KOPT-K1 (cell line): Measurements from ENCODE around the gene MAFG.
A peak's percentile ranks its signal among the peaks of the same experiment; 100 is the strongest.

Source experiments
- H3K27ac ChIP-seq: fragments of 200-600 bp; sonication (generic); 2 replicates; pipeline ENCODE4 v1.5.1; 2016; ENCODE audit warnings: antibody characterized with exemption, mild to moderate bottlenecking, low read depth, low read length; ENCODE audit not compliant: poor library complexity, severe bottlenecking
- H3K36me3 ChIP-seq: fragments of 200-600 bp; sonication (generic); 2 replicates; pipeline ENCODE4 v1.5.1; 2017; ENCODE audit warnings: antibody characterized with exemption, mild to moderate bottlenecking, low read length, moderate library complexity; ENCODE audit not compliant: insufficient read depth
- H3K9me3 ChIP-seq: fragments of 200-600 bp; sonication (generic); 2 replicates; pipeline ENCODE4 v1.5.1; 2017; ENCODE audit warnings: antibody characterized with exemption, low read length, mild to moderate bottlenecking; ENCODE audit not compliant: insufficient read depth, poor library complexity, severe bottlenecking

MAFG gene

DNA sequence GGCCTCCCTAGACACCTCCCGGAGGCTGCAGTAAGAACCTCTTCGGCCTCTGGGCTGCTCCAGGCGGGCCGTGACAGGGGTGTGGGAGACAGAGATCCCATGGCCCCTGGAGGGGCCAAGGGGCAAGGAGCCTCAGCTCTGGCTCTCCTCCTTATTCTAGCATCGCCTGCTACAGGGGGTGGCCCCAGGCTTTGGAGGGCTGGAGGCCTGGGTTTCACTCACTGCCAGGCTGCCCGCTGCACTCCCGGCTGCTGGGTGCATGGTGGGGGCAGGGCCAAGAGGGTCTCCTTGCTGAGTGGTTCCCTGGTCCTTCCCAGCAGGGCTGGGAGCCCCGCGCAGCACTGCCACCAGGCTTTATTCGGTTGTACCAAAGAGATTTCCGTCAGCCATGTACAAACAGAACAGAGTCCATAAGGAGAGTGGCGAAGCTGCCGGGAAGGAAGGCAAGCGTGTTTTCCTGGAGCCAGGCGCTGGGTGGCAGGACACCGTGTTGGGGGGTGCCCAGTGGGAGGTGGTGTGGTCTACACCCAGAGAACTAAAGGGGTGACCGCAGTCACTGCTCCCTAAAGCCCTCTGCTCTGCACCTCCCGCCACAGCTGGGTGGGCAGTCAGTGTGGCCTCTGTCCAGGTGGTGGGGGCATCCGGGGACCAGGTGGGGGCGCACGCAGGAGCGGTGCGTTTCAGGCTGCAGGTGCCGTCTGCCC is 23.5 kb downstream of the MAFG start:
- no peak overlapping the region for H3K27ac ChIP-seq
- H3K36me3 ChIP-seq = peaks cover 85% of the 10 kb centered on the region
- H3K9me3 ChIP-seq = no peaks in the 10 kb centered on the region

DNA sequence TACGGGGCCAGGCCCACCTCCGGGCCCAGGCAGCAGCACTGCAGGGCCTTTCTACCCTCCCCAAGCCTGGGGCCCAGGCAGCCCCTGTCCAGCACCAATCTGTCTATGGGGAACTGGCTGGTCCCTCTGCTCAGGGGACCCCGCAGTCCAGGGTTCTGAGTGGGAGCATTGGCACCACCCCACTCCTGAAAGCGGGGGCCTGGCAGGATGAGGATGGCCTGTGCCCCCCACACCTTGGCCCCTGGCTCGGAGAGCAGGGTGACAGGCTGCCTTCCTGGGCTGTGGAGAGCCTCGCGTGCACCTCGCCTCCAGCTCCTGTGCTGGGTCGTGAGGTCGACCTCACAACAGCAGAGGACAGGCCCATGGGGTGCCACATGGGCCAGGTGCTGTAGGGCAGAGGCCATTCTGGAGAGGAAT is 24.1 kb downstream of the MAFG start:
- no peak overlapping the region for H3K27ac ChIP-seq
- no peaks in the 10 kb centered on the region for H3K9me3 ChIP-seq
- peaks cover 85% of the 10 kb centered on the region for H3K36me3 ChIP-seq

DNA sequence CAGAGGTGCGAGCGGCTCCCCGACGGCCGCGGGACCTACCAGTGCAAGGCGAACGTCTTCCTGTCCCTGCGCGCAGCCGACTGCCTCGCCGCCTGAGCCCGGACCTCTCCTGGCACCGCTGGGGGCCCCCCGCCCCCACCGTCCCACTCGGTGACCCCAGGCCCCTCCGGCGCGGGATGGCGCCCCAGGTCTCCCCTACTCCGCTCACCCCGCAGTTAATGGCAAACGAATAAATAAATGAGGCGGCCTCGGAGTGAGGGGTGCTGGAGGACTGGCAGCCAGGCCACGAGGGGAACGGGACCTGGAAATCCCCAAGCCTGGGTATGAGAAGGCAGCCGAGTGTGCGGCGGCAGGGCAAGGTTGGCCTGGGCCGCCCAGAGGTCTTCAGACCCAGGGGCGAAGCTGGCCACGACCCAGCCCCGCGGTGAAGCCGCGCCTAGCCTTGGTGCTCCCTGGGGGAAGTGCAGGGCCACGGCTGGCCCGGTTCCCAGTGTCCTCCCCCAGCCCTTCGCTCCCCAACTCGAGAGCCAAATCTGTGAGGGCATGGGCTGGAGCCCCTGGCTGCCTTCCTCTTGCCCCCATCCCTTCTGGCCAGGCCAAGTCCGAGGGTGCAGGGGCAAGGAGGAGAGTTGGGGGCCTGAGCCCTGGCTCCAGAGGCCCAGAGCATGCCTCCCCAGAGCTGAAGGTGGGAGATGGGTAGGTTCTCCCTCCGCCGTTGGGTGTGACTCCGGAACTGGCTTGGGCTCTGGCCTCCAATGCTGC is 24.7 kb downstream of the MAFG start:
- Histone ChIP-seq H3K9me3 (no peaks in the 10 kb centered on the region), H3K27ac (no peak overlapping the region), H3K36me3 (peaks cover 85% of the 10 kb centered on the region)

DNA sequence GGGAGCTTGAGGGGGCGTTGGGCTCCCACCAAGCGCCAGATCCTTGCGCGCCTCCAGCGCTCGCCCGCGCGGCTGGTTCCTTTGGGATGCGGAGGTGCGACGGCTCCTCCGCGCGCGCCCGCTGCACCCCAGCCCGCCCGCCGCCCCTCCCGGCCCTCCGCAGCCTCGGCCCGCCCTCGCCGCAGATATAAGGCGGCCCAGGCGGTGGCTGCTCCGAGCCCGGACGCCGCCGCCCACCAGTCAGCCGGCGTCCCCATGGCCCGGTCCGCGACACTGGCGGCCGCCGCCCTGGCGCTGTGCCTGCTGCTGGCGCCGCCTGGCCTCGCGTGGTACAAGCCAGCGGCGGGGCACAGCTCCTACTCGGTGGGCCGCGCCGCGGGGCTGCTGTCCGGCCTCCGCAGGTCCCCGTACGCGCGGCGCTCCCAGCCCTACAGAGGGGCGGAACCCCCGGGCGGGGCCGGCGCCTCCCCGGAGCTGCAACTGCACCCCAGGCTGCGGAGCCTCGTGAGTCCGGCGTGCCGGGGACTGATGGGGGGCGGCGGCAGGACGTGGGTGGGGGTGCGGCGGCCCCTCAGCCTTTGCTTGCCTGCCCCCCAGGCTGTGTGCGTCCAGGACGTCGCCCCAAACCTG is 25.4 kb downstream of the MAFG start, which contains the start of gene NPB:
Gene NPB, plus strand, starts transcription at position 216 of the 630 bp plus-strand sequence. Its CDS starts 40 bp downstream, at position 256.
- H3K27ac ChIP-seq = no peak within 1 kb of the TSS
- no peaks in the 10 kb centered on the region for H3K9me3 ChIP-seq
- peaks cover 85% of the 10 kb centered on the region for H3K36me3 ChIP-seq

DNA sequence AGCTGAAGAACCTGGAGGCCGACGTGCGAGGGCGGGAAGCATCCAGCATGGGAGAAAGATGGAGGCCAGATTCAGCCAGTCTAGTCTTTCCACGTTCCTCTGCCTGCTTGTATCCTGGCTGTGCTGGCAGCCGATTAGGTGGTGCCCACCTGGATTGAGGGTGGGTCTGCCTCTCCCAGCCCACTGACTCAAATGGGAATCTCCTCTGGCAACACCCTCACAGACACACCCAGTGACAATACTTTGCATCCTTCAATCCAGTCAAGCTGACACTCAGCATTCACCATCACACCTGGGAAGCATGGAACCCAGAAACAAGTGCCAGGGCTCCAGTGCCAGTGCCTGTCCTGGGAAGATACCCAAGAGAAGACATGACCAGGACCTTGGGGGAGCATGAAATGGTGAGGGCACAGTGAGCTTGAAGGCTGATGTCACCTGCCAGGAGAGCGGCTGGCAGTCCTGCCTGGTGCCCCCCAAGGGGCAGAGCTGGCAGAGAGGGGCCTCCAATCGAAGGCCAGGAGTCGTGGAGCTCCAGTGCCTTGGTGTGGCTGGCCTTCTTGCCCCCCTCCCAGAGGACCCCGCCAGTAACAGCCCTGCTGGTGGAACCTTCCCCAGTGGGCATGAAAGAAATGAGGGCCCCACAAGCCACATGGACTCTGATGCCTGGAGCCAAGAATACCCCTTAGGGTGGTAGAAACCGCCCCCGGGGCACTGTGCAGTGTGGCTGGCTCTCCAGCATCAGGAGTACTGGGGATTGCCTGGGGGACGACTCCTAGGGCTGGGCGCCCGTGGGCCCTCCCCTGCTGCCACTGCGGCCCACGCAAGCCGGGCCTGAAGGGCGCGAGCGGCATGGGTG is 26.1 kb downstream of the MAFG start:
- no peak overlapping the region for H3K27ac ChIP-seq
- H3K9me3 ChIP-seq = no peaks in the 10 kb centered on the region
- H3K36me3 ChIP-seq = peaks cover 83% of the 10 kb centered on the region

DNA sequence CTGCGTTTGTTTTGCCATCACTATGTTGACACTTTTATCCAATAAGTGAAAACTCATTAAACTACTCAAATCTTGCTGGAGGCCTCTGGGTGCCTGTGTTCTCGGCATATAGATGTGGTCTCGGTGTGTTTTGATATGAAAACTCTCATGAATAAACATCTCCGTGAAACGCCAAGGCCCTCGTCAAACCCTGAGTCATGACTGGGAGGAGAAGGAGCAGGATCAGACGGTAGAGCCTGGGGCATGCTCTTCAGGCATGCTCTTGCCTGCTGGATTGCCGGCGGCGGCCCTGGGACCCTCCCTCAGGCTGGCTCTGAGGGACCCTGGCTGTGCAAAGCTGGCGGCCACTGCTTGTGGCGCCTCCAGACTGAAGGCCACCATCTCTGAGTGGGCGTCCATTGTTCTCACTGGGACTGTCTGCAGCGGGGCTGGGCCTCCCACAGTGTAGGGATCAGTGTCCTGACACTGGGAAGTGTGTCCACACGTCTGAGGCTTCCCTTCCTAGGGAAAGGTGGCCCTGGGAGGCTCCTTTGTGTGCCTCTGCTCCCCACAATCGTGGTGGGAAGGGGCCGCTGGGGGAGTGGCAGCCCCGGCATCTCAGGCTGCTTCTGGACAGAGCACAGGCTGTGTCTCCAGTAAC is 27.2 kb downstream of the MAFG start:
- peaks cover 83% of the 10 kb centered on the region for H3K36me3 ChIP-seq
- H3K27ac ChIP-seq = no peak overlapping the region
- H3K9me3 ChIP-seq = no peaks in the 10 kb centered on the region

DNA sequence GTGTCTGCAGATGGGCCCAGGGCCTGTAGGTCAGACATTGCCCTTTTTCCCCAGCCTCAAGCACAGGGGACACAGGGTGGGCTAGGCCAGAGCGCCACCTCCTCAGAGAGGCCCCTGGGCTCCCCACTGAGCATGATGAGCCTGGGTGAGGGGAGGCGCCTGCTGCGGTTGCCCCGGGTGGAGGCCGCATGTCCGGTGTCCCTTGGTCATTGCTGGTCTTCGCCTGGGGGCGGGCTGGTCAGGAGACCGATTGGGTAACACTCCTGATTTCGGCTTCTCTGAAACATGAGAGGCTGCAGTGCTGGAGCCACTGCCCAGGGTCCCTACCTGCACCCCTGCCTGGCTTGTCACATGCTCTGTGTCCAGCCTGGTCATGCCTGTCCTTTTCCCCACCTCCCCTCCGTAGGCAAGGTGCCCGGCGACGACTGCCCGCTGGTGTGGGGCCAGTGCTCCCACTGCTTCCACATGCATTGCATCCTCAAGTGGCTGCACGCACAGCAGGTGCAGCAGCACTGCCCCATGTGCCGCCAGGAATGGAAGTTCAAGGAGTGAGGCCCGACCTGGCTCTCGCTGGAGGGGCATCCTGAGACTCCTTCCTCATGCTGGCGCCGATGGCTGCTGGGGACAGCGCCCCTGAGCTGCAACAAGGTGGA is 27.9 kb downstream of the MAFG start:
- Histone ChIP-seq H3K36me3 (peaks cover 80% of the 10 kb centered on the region), H3K9me3 (no peaks in the 10 kb centered on the region), H3K27ac (no peak overlapping the region)

DNA sequence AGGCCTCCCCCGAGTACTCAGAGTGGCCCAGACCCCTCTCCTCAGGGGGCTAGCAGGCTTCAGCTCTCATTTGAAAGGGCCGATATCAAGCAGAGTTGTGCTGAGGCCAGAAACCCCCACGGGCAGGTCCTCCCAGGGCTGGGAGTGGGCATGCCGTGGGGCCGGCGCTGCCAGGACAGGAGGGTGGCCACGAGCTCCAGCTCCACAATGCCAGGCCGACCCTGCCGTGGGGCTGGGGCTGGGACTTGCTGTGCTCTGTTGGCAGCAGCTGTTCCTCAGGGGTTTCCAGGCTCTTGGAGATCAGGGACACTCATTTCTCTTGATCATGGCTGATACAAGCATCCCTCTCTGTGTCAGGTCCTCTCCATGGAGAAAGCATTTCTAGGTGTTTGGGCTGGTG is 28.6 kb downstream of the MAFG start:
- peaks cover 73% of the 10 kb centered on the region for H3K36me3 ChIP-seq
- no peak overlapping the region for H3K27ac ChIP-seq
- no peaks in the 10 kb centered on the region for H3K9me3 ChIP-seq

DNA sequence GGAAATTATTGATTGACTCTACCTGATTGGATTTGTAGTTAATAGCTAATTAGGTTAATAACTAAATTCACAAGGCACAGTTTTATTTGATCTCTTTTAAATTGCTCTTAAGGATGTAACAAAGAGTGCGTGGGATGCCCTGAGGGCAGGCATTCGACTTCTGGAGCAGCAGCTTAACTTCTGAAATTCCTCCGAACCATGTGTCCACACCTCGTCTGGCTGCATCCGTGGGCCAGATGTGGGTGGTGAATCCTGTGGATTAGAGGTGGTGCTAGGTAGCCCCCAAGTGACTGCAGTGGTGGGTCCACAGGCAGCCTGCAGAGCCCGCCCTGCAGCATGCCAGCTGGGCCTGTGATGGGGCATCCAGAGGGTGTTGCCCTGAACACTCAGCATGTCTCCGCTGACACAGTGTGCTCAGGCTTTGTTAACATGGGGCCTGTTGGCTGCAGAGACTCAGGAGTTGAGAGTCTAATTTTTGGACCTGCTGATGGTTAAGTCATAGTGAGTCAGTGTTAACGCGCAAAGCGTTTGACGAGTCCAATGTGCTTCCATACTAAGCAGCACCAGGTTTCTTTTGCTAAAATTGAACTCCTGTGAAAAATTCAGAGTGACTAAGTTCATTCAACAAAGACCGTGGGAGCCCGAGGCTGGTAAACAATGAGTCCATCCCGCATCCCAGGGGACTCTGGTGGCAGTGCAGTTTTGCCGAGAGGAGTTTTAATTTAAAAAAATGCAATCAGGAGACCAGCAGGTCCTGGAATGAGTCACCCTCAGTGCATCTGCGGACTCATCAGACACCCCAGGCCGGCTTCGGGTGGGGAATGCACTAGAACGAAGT is 29.3 kb downstream of the MAFG start:
- Histone ChIP-seq H3K36me3 (peaks cover 66% of the 10 kb centered on the region), H3K9me3 (no peaks in the 10 kb centered on the region), H3K27ac (no peak overlapping the region)

DNA sequence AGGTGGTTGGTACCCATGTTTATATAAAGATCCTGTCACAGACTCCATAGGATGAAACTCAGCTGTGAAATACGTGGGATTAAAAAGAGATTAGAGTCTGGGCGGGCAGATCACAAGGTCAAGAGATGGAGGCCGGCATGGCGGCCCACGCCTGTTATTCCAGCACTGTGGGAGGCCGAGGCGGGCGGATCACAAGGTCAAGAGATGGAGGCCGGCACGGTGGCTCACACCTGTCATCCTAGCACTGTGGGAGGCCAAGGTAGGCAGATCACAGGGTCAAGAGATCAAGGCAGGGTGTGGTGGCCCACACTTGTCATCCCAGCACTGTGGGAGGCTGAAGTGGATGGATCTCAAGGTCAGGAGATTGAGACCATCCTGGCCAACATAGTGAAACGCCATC is 32.1 kb downstream of the MAFG start:
- H3K27ac ChIP-seq = no peak overlapping the region
- peaks cover 56% of the 10 kb centered on the region for H3K36me3 ChIP-seq
- H3K9me3 ChIP-seq = no peaks in the 10 kb centered on the region

DNA sequence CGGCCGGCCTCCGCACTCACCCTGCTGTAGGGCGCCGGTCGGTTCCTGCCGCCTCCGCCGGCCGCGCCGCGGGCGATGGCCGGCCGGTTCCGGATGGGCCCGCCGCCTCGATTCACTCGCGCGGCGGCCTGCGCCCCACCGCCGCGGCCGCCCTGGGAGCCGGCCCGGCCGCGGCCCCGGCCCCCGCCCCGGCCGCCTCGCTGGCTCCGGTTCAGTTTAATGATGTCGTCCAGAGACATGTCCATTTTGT is 36.3 kb downstream of the MAFG start:
- Histone ChIP-seq H3K9me3 (no peaks in the 10 kb centered on the region), H3K36me3 (peaks cover 58% of the 10 kb centered on the region), H3K27ac (peak overlapping the region; percentile 89)

DNA sequence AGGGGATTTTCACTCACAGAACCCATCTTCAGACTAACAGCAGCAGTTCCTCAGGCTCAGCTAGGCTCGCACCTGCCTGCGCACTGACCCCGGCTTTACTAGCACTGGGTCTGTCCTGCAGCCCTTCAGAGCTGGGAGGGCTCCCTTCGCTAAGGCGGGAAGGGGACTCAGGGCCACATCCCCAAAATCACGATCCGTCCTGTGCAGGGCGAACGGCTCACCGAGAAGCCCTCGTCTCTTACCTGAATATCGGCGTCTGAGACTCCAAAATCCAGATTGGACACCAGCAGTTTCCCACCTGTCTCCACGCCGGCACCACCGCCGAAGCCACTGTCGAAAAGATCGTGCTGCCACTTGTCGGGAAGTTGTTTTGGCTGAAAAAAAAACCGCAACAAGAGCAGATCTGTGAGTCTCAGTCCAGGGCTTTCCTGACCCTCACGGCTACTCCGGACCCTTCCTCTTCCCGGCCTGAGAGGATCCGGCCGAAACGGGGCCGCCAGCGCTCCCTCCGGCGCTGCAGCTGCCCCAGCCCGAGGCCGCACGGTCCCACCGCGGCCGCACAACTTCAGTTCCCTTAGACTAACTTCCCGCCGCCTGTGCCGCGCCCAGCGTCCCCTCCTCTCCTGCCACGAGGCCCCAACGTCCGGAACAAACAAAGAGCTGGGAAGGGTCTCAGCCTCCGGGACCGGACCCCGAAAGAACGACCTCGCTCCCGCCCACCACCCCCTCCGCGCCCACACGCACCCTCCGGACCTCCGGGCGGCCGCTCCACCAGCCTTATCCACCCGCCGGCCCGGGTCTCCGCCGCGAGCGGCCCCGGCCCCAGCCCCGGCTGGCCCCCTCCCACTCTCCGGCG is 36.9 kb downstream of the MAFG start:
- no peaks in the 10 kb centered on the region for H3K9me3 ChIP-seq
- H3K27ac ChIP-seq = peak overlapping the region; percentile 89
- peaks cover 58% of the 10 kb centered on the region for H3K36me3 ChIP-seq

DNA sequence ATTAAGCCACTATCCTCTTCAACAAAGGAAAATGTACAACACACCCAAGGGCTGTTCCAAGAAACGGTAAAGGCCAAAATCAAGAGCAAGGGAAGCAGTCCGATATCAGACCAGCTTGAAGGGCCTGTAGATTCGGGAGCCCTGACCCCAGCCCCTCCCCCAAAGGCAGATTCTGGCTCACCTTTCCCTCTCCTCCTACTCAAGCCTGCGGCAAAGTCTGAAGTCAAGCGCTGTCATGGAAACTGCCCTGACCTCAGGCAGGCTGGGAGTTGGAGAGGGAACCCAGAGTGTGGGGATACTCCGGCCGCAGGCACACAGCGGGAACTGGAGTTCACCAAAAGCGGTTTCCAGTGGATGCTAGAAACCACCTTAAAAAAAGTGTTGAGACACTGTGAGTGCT is 37.9 kb downstream of the MAFG start:
- Histone ChIP-seq H3K27ac (peak overlapping the region; percentile 89), H3K9me3 (no peaks in the 10 kb centered on the region), H3K36me3 (peaks cover 61% of the 10 kb centered on the region)
